RPMI7951 (cell line): ENCODE data around the gene KCNQ2. TPM values are rescaled to one million over a fixed set of nuclear protein-coding genes. Genes with fewer than 3 reads are reported as not detected.

Source experiments
- DNase-seq: peaks from one replicate; pipeline ENCODE4 v3.0.0-alpha.2; 2012; ENCODE audit warnings: low read depth
- total RNA-seq: library from RNA; depleted of rRNA; stranded (reverse); fragments of >200 nt; shearing (Covaris generic); gene quantifications from 2 replicates; pipeline ENCODE4 v1.2.3, GENCODE V29; 2014

KCNQ2 gene
- total RNA-seq, 1 experiment from 2014 or later: 2.5 TPM

DNA sequence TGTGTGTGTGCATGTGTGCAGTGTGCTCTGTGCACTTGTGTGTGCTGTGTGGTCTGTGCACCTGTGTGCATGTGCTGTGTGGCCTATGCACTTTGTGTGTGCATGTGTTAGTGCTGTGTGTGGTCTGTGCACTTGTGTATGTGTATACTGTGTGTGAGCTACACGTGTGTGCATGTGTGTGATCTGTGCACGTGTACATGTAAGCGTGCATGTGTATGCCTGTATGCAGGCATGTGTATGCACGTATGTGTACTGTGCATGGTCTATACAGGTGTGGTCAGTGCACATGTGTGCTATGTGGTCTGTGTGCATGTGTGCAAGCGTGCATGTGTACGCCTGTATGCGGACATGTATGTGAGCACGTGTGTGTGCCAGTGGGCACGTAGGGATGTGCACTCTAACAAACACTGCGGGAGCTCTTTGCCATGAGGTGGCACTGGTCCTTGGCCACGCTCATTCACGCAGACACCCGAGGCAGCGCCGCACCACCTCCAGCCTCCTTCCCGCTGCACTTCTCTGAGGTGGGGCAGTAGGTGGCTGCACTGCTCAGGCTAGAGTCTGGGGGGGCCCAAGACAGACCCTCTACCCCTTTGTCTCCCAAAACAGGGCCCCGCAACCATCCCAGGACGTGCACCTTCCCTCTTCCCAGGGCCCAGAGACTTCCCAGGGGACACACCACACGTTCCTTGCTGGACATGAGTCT lies 68.9 kb downstream of the KCNQ2 start:
- no peak for DNase-seq

DNA sequence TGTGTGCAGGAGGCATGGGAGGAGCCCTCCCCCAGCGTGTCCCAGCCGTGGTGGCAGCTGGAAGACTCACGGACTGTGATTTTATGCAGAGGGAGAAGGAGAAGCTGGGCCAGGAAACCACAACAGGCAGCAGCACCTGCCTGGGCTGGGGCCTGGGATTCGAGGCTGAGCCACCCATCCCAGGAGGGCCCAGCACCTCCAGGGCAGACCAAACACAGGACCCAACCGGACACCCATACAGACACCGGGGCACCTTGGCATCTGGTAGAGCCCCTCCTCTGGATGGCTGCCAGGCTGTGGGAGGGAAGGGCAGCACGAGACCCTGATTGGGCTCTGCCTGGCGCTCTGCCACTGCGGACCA lies 69.6 kb downstream of the KCNQ2 start:
- DNase-seq: no peak

- DNase-seq: no peak
Measured at GRCh38 chr20:63402181-63402859, 70.1 kb downstream of the KCNQ2 start.

DNA sequence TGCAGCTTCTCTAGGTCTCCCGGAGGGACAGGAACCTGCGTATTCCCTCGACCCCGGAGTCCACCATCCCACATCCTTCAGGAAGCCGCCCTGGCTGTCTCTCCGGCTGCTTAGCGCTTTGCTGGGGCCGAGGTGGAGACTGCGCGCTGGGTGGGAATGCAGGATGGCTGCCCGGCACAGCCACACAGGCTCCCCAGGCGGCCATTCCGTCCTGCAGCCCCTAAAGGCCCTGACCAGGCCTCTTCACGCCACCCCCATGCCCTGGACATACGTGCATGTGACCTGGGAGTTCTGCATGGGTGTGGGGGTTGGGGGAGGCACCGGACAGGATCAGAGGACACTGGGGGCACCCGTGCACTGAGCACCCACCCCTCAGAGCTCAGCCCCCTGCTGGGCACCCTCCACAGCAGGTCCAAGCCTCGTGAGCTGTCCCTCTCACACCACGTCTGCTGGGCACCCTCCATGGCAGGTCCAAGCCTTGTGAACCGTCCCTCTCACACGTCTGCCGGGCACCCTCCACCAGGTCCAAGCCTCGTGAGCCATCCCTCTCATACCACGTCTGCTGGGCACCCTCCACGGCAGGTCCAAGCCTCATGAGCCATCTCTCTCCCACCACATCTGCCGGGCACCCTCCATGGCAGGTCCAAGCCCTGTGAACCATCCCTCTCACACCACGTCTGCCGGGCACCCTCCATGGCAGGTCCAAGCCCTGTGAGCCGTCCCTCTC lies 70.9 kb downstream of the KCNQ2 start:
- DNase-seq: no peak

DNA sequence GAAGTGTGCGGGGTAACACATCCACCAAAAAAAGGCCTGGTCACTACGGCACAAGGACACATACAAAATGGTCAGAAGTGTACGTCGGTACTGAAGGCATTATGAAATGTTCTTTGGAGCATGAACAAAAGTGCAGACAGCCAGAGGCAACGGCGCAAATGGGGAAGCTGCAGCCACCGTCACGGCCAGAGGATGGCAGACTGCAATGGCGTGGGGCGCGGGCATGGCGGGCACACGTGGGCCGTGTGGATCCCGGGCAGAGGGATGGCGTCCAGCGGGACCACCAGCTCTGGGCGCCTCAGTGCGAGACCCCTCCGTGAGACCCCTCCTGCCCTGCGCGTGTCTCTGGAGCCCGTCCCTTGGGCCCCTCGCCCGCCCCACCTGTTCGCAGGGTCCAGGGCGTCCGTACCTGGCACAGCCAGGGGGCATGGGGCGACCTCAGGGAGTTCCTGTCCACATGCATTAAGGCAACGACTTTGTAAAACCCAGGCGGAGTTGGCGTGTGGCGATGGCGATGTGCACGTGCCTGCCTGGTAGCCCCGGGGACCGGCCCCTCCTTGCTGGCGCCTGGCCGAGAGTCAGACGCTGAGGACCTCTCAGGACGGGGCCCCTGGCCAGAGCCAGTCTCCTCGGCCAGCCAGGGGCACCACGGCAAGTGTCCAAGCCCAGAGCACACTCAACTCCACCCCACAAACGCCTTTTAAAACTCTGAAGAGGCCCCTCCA lies 71.8 kb downstream of the KCNQ2 start:
- no peak for DNase-seq

GRCh38 chr20:63399596-63400375 lies 72.7 kb downstream of the KCNQ2 start:
- DNase-seq: no peak

DNA sequence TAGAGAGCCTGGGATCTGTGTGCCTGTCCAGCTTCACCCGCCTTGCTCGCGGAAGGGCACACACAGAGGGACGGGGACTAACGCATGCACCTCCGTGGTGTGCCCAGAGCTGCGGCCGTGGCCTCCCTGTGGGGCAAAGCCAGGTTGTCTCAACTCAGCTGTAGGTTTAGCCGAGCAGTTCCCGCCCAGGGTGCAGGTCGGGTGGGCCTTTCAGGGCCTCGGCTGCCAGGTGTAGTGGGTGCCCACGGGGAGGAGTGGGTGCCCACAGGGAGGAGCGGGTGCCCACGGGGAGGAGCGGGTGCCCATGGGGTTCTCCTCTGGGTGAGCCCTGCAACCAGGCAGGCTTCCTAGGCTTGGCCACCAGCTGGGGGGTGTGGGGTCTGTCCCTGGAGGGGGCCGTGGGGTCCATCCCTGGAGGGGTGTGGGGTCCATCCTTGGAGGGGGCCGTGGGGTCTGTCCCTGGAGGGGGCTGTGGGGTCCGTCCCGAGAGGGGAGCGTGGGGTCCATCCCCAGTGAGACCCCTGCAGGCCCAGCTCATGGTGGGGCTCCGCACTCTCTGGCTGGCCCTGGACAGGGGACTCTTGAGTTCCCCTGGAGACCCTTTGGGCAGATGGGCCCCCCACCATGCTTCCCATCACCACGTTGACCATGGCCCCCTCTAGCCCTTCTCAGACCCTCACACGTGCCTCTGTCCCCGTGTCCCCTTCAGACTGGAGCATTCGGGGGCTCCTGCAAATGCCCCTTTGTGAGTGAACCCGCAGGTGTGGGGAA lies 73.5 kb downstream of the KCNQ2 start:
- no peak for DNase-seq

- DNase-seq: no peak
Measured at GRCh38 chr20:63397946-63398450, 74.5 kb downstream of the KCNQ2 start.

DNA sequence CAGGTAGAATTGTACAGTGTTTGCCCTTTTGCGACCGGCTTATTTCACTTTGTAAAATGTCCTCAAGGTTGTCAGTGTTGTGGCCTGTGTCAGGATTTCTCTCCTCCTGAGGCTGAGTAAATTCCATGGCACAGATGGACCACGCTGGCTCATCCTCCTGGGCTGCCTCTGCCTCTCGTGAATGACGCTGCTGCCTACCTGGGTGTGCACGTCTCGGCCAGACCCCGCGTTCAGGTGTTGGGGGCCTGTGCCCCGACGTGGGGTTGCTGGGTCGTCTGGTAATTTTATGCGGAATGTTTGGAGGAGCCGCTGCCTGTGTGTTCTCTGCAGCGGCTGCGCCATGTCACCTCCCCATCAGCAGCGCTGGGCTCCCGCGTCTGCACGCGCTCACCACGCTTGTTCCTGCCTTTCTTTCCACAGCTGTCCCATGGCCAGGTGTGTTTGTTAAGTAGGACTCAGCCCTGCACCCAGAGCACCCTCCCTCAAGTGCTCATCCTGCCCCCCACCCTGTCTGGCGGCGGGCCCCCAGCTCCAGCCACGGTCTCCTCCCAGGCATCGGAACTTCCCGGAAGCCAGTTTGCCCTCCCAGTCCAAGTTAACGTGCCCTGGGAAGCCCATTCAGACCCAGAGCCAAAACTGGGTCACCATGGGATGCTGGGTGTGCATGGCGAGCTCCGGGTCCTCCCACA lies 75.2 kb downstream of the KCNQ2 start:
- DNase-seq: no peak

- no peak for DNase-seq
Measured at GRCh38 chr20:63396300-63396699, 76.2 kb downstream of the KCNQ2 start.

- DNase-seq: no peak
Measured at GRCh38 chr20:63395723-63396122, 76.7 kb downstream of the KCNQ2 start.

DNA sequence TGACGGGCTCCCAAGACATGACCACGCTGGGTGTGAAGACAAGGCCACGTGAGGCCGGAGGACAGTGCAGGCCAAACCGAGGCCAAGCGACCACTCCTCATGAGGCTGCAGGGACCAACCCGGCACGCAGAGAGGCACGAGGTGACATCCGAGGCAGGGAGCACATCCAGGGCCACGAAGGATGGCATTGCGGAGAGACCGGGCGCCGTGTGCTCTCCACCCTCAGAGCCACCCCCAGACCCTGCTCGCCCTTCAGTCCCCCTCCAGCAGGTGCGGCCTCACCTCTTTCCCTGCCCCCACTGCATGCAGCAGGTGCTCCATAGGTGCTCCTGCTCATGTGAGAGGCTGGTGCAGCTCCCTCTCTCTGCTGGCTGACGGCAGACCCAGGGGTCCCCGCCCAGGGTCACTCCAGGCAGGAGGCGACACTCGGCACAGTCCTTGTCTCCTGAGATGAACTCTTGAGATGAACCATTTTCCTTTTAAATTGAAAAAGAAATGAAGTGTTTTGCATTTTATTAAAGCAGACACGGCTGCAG lies 77.5 kb downstream of the KCNQ2 start:
- DNase-seq: no peak

GRCh38 chr20:63394069-63394919 lies 78.2 kb downstream of the KCNQ2 start:
- no peak for DNase-seq

DNA sequence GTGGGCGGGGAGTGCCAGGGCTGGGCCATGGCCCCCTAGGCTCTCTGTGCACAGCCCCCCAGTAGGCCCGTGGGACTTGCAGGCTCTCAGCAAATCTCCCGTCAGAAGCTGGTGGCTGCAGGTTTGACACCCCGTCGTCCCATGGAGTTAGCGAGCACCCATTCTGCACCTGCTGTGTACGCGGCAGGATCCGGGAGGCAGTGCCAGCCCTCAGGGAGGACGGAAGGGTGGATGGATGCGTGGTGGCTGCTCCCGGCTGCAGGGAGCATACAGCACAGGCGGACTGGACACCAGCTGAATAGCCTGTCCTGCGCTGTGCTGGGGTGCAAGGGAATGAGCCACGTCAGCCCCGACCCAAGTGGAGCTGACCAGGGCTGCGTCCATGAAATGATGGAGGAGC lies 78.9 kb downstream of the KCNQ2 start:
- no peak for DNase-seq

DNA sequence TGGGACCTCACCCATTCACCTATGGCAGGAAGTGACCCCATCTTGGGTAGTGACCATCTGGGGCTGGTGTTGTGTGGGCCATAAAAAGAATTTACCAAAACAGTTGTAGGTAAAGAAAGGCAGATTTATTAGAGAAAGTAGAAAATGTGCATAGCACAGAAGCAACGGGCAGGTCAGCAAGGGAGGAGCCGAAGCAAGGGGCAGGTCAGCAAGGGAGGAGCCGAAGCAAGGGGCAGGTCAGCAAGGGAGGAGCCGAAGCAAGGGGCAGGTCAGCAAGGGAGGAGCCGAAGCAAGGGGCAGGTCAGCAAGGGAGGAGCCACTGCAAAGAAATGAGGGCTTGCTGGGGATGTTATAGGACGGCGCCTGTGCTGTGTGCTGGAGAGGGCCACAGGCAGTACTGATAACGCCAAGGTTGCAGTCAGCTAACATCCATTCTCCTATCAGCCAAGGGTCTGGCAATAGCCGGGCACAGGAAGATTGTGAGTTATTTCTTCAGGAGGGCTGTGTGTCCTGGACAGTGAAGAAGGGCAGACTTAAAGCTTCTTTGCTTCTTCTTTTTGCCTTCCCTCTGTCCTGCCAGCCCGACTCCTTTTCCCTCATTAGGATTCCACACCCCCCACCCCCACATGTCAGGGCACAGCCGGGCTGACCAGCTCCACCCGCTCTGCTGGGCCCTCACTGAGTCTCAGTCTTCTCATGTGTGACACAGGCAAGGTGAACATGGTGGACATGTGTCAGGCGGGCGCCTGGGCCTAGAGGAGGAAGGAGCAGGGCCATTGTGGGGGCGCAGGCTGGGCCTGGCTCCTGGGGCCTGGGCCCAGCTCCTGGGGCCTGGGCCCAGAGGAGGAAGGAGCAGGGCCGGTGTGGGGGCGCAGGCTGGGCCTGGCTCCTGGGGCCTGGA lies 79.7 kb downstream of the KCNQ2 start:
- no peak for DNase-seq

GRCh38 chr20:63387917-63388316 lies 84.5 kb downstream of the KCNQ2 start:
- no peak for DNase-seq

DNA sequence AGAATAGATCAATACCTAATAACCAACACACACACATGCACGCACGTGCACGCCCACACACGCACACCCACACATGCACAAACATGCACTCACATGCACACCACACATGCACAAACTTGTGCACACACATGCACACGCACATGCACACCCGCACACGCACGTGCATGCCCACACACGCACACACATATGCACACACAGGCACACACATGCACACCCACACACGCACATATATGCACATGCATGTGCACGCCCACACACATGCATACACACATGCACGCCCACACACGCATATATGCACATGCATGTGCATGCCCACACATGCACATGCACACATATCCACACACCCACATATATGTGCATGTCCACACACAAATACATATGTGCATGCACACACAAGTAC lies 85.1 kb downstream of the KCNQ2 start:
- no peak for DNase-seq

DNA sequence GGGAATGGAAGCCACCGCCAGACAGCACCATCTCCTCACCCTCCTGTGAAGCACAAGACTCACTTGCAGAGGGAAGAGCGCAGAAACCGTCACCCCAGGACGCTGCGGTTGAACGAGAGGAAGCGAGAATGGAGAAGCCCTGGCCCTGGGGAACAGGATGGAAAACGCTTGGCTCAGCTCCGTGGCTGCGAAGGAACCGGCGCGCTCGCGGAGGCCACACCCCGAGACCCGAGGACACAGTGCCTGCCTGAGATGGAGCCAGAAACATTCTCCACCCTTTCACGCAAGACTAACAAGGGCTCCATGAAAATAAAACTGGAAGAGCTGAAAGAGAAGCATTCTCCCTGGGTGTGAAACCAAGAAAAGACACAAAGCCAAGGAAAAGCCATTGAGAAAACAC lies 86.0 kb downstream of the KCNQ2 start:
- no peak for DNase-seq
